ENCODE data around the gene MOSMO. TPM values are rescaled to one million over a fixed set of nuclear protein-coding genes. Genes with fewer than 3 reads are reported as not detected.

The MOSMO gene
- total and polyA plus RNA-seq, 10 of the 15 experiments (the other 5 are each of a cell fraction or from before 2014, with no cell fraction given): 1.7 to 26.7 (median 12.2) TPM

- no peak overlapping the region for H3K4me3 ChIP-seq
- no peaks in the 10 kb centered on the region for H4K20me1 ChIP-seq (ENCODE audit: control insufficient read depth, insufficient read depth)
- ATAC-seq: no peak
- H3K4me1 ChIP-seq (ENCODE audit: control insufficient read depth, insufficient read depth, low read length): no peaks in the 10 kb centered on the region
- BruUV-seq (replicated peaks): no TSS peak
- ChIA-PET POLR2A (interaction anchor here (1.0 kb wide), 1 partner anchor 71 kb away, joined by 4 read pairs; no protein-coding TSS in a partner anchor), RAD21 (ENCODE audit: unreplicated experiment) (interaction anchor here (0.7 to 5.9 kb wide), 4 partner anchors 24 to 128 kb away, joined by 3 to 466 read pairs (median 3); partner anchors contain the start of genes MOSMO and PDZD9), SMC1A (ENCODE audit: uncharacterized antibody, unreplicated experiment) (interaction anchor here (1.0 to 6.0 kb wide), 5 partner anchors 9 to 115 kb away, joined by 3 to 567 read pairs (median 3); partner anchors contain the start of genes MOSMO and PDZD9), CTCF (interaction anchor here (0.7 to 6.0 kb wide), 6 partner anchors 38 to 418 kb away, joined by 3 to 686 read pairs (median 4); partner anchors contain the start of genes MOSMO and PDZD9)
- no peak overlapping the region for H3K4me2 ChIP-seq (ENCODE audit: control insufficient read depth, insufficient read depth)
- no peaks in the 10 kb centered on the region; a peak in 1 of 4 replicates for H3K36me3 ChIP-seq (ENCODE audit: control insufficient read depth in 2 of 2, insufficient read depth in 2 of 2, low read length in 1 of 2)
- H3K27me3 ChIP-seq (replicated peaks in 1 of 2; ENCODE audit: control insufficient read depth in 2 of 2, insufficient read depth in 2 of 2, low read length in 1 of 2): no peaks in the 10 kb centered on the region
- no peak overlapping the region for H3K9ac ChIP-seq (ENCODE audit: control insufficient read depth, insufficient read depth, low read length)
- no peak overlapping the region for H2AFZ ChIP-seq (ENCODE audit: control insufficient read depth, low read depth, low read length)
- H3K79me2 ChIP-seq (ENCODE audit: control insufficient read depth, insufficient read depth, low read length): no peaks in the 10 kb centered on the region
- H3K9me3 ChIP-seq (replicated peaks; ENCODE audit: control insufficient read depth, insufficient read depth, low read length): no peaks in the 10 kb centered on the region
- intact Hi-C loops (cut with micrococcal nuclease; ENCODE audit: unreplicated experiment): no loop called here
- WGBS (ENCODE audit: insufficient coverage, insufficient replicate concordance, low lambda C conversion rate, missing lambda C conversion rate): 97% methylated on average over 11 of the region's 11 CpGs
- DNase-seq (ENCODE audit: low read depth, low spot score): no peak
- H3K27ac ChIP-seq (ENCODE audit: control insufficient read depth, insufficient read depth): no peak overlapping the region
- TF ChIP-seq, protein P1, sequence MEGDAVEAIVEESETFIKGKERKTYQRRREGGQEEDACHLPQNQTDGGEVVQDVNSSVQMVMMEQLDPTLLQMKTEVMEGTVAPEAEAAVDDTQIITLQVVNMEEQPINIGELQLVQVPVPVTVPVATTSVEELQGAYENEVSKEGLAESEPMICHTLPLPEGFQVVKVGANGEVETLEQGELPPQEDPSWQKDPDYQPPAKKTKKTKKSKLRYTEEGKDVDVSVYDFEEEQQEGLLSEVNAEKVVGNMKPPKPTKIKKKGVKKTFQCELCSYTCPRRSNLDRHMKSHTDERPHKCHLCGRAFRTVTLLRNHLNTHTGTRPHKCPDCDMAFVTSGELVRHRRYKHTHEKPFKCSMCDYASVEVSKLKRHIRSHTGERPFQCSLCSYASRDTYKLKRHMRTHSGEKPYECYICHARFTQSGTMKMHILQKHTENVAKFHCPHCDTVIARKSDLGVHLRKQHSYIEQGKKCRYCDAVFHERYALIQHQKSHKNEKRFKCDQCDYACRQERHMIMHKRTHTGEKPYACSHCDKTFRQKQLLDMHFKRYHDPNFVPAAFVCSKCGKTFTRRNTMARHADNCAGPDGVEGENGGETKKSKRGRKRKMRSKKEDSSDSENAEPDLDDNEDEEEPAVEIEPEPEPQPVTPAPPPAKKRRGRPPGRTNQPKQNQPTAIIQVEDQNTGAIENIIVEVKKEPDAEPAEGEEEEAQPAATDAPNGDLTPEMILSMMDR (IDR thresholded peaks at IDR 0.05 in 2 of 3, conservative IDR thresholded peaks at IDR 0.05 in 1 of 3; ENCODE audit: control insufficient read depth in 2 of 3, extremely low read depth in 1 of 3, insufficient read depth in 1 of 3, low read depth in 3 of 3, low read length in 3 of 3): no peak
- TF ChIP-seq, protein P2, sequence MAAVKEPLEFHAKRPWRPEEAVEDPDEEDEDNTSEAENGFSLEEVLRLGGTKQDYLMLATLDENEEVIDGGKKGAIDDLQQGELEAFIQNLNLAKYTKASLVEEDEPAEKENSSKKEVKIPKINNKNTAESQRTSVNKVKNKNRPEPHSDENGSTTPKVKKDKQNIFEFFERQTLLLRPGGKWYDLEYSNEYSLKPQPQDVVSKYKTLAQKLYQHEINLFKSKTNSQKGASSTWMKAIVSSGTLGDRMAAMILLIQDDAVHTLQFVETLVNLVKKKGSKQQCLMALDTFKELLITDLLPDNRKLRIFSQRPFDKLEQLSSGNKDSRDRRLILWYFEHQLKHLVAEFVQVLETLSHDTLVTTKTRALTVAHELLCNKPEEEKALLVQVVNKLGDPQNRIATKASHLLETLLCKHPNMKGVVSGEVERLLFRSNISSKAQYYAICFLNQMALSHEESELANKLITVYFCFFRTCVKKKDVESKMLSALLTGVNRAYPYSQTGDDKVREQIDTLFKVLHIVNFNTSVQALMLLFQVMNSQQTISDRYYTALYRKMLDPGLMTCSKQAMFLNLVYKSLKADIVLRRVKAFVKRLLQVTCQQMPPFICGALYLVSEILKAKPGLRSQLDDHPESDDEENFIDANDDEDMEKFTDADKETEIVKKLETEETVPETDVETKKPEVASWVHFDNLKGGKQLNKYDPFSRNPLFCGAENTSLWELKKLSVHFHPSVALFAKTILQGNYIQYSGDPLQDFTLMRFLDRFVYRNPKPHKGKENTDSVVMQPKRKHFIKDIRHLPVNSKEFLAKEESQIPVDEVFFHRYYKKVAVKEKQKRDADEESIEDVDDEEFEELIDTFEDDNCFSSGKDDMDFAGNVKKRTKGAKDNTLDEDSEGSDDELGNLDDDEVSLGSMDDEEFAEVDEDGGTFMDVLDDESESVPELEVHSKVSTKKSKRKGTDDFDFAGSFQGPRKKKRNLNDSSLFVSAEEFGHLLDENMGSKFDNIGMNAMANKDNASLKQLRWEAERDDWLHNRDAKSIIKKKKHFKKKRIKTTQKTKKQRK (IDR thresholded peaks at IDR 0.05; ENCODE audit: low read depth, low read length): no peak
- TF ChIP-seq JUND (IDR thresholded peaks at IDR 0.05; ENCODE audit: low read depth, low read length) (no peak), GABPA (IDR thresholded peaks at IDR 0.05; ENCODE audit: low read depth) (no peak), ZNF592 (IDR thresholded peaks at IDR 0.05) (no peak)
- in situ Hi-C loops (cut with MboI): no loop called here
- no peak for FAIRE-seq
These were observed 67.3 kb downstream of the MOSMO start for GRCh38 chr16:22075043-22075757.
